Epithelial cell of prostate (primary cell): Measurements from ENCODE around the gene FEV.
"Not testable (repeated sequence)": the region's sequence is repeated elsewhere in the genome, so short reads cannot be mapped to it uniquely, and the experiment has no call there.

Experiments
- DNase-seq: peaks from one replicate; pipeline ENCODE4 v3.0.0-alpha.2; 2011; ENCODE audit warnings: low read depth, low spot score
- H3K27ac ChIP-seq: fragments of 450-650 bp; 2 replicates; pipeline ENCODE4 v1.5.1; 2017; ENCODE audit warnings: mild to moderate bottlenecking

FEV gene

GRCh38 chr2:218953366-218953954 is 31.5 kb downstream of the FEV start:
- H3K27ac ChIP-seq = no peak overlapping the region

GRCh38 chr2:218952160-218952559 is 32.8 kb downstream of the FEV start:
- H3K27ac ChIP-seq = no peak overlapping the region

More at GRCh38 chr2:218953366-218953954, 31.5 kb downstream of the FEV start:
- DNase-seq = no peak

GRCh38 chr2:218946621-218947020 is 38.4 kb downstream of the FEV start:
- no peak for DNase-seq
- no peak overlapping the region for H3K27ac ChIP-seq

More at GRCh38 chr2:218952160-218952559, 32.8 kb downstream of the FEV start:
- DNase-seq = no peak

DNA sequence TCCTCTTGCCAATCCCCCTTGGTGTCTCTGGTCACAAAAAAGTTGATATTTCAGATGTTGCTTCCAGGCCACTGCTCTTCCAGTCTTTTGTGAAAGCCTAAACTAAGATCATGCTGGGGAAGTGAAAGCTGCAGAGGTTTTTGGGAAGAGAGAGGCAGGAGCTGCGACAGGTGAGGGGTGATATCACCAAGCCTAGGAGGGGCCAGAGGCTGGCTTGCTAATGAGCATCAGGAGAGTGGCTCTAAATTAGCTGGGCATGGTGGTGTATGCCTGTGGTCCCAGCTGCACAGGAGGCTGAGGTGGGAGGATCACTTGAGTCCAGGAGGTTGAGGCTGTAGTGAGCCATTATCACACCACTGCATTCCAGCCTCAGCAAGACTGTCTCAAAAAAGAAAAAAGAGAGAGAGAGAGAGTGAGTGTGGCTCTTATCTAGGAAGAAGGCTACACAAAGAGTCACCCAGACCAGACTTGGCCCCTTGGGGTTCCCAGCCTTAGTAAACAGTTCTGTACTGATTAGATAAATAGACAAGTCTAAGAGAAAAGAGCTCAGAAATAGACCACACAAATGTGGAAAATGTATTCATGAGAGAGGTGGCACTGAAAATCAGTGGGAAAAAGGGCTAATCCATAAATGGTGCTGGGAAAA is 40.1 kb downstream of the FEV start:
- no peak for DNase-seq
- no peak overlapping the region for H3K27ac ChIP-seq

- DNase-seq, H3K27ac ChIP-seq: not testable (repeated sequence)
These were observed 53.2 kb downstream of the FEV start for GRCh38 chr2:218931751-218932150.
